Islet precursor cell (in vitro differentiated cells): Measurements from ENCODE around the gene FXYD7.

ENCODE experiments used
- DNase-seq: peaks from one replicate; pipeline ENCODE4 v3.0.0-alpha.2; 2018

The FXYD7 gene

DNA sequence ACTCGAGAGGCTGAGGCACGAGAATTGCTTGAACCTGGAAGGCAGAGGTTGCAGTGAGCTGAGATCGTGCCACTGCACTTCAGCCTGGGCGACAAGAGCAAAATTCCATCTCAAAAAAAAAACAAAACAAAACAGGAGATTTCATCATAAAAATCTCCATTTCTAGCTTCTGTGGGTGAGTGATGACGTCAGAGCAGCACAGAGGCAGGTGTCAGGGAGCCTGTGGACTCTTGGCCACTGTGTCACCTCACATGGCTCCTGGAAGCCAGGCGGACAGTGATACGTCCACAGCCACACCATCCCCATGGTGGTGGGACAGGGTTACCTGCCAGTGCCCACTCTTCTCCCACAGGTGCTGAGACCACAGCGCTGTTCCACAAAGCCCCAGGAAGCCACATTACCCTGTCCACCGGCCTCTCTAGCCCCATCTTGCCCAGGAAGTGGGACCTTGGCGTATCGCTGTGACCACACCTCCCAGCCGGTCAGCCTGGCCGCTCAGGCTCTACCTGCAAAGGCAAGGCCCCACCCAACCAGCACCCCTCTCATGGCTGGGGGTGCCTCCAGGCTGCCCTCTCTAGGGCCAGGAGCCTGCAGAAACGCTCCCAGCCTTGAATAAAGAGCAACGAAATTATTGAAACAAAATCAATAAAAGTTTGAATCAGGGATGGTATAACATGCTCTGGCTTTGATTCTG lies 29.9 kb upstream of the FXYD7 start:
- no peak for DNase-seq

GRCh38 chr19:35114353-35115176 lies 28.5 kb upstream of the FXYD7 start:
- peak; percentile 83 for DNase-seq

- DNase-seq, result no peak
These were observed 27.7 kb upstream of the FXYD7 start, which contains the start of gene FXYD3 for GRCh38 chr19:35115177-35115951. Gene FXYD3, plus strand, starts transcription at chr19:35115823. Its CDS starts 3,554 bp downstream, at chr19:35119377.

GRCh38 chr19:35116072-35116801 lies 26.8 kb upstream of the FXYD7 start:
- DNase-seq, result no peak

- no peak for DNase-seq
These were observed 25.9 kb upstream of the FXYD7 start for GRCh38 chr19:35117116-35117515.

- DNase-seq, result no peak
These were observed 25.3 kb upstream of the FXYD7 start for GRCh38 chr19:35117799-35118198.

GRCh38 chr19:35118268-35119020 lies 24.6 kb upstream of the FXYD7 start:
- no peak for DNase-seq

- DNase-seq, result no peak
These were observed 24.0 kb upstream of the FXYD7 start for GRCh38 chr19:35119091-35119490.

- DNase-seq, result no peak
These were observed 23.4 kb upstream of the FXYD7 start for GRCh38 chr19:35119578-35120155.

GRCh38 chr19:35120492-35120891 lies 22.6 kb upstream of the FXYD7 start:
- DNase-seq, result no peak

DNA sequence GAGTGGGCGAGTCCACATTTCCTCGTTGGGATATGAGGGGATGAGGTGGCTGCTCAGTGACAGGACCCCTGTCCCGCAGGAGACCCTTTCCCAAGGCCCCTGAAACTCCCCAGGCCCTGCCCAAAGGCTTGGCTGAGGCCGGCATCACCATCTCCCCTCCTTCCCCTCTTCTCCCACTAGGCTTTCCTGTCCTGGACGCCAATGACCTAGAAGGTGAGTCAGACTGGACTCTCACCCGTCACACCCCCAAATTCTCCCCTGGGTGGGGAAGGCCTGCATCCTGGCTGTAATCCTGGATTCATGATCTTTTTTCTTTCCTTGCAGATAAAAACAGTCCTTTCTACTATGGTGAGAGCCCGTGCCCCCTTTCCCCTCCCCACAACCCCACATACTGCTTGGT lies 22.2 kb upstream of the FXYD7 start:
- DNase-seq, result no peak

- DNase-seq, result no peak
These were observed 20.1 kb upstream of the FXYD7 start for GRCh38 chr19:35122687-35123551.

GRCh38 chr19:35123573-35123972 lies 19.5 kb upstream of the FXYD7 start:
- no peak for DNase-seq

GRCh38 chr19:35124098-35125060 lies 18.7 kb upstream of the FXYD7 start:
- no peak for DNase-seq

- DNase-seq, result no peak
These were observed 17.8 kb upstream of the FXYD7 start for GRCh38 chr19:35125270-35125717.

GRCh38 chr19:35125749-35126623 lies 17.1 kb upstream of the FXYD7 start:
- DNase-seq, result no peak

- DNase-seq, result no peak
These were observed 16.5 kb upstream of the FXYD7 start for GRCh38 chr19:35126624-35126959.

DNA sequence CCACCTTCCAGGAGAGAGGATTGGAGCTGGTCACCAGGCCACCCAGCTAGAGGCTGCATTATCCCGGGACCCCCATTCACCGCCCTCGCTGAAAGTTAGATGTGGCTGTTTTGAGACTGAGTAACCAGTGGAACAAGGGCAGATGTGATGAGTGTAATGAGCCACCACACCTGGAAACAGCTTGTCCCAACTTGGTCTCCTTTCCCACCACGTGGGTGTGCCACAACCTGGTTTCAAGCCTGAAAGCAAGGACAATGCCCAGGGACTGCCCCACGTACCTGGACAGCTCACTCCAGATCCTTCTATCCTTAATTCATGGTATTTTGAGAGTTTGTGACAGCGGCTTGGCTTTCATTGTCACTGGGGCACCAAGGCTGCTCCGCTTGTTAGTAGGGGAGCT lies 15.2 kb upstream of the FXYD7 start:
- DNase-seq, result no peak
